HG03575 (cell line): ENCODE measurements around the gene ANKMY1.

Experiments used
- ATAC-seq: cut with Tn5 transposase; IDR thresholded peaks from one replicate; pipeline ENCODE4 v1.9.1; 2021; ENCODE audit not compliant: unreplicated experiment, insufficient number of reproducible peaks, low FRiP score; ENCODE audit errors: extremely low read depth

Gene ANKMY1

DNA sequence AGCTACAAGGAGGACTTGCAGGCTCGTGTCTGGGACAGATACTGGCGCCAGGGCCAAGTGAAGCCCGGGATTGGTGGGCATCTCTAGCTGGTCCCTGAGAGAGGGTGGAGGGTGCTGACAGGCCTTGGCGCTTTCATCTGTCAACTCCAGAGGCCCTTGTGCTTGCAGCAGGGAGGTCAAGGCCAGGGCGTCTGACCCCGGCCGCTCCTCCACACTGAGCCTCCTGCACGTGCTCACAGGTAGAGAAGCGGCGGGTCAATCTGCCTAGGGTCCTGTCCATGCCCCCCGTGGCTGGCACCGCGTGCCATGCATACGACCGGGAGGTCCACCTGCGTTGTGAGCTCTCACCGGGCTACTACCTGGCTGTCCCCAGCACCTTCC lies 38.3 kb upstream of the ANKMY1 start:
- ATAC-seq: no peak

- ATAC-seq: no peak
Measured at GRCh38 chr2:240595381-240596079, 37.7 kb upstream of the ANKMY1 start.

GRCh38 chr2:240594511-240595380 lies 37.0 kb upstream of the ANKMY1 start:
- ATAC-seq: no peak

GRCh38 chr2:240593703-240594451 lies 36.1 kb upstream of the ANKMY1 start:
- no peak for ATAC-seq

DNA sequence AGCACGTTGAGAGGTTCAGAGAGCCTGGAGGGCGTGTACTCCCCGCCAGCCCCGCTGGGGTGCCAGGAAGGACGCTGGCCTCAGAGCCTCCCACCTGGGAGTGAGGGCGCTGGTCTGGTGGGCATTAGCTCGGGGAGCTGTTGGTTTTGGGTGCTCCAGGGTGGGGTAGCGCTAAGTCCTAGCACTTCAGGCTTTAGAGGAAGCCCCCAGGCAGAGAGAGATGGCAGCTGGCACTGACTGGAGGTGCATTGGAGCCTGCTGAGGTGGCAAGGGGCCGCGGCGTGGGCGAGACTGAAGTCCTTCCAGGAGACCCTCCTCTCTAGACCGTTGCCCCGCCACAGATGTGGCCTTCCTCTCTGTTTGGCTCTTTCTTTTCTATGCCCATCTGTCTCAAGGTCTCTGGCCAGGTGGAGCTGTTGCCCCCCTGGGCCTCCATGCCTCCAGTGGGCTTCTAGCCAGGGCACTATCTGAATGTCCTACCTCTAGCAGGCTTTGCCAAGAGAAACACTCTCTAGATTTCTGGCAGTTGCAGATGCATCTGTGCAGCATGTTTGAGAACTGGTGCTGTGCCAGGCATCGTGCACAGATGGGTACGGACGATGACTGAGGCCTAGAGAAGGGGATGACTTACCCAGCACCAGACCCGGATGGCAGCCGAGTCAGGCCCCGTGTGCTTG lies 35.4 kb upstream of the ANKMY1 start:
- no peak for ATAC-seq

DNA sequence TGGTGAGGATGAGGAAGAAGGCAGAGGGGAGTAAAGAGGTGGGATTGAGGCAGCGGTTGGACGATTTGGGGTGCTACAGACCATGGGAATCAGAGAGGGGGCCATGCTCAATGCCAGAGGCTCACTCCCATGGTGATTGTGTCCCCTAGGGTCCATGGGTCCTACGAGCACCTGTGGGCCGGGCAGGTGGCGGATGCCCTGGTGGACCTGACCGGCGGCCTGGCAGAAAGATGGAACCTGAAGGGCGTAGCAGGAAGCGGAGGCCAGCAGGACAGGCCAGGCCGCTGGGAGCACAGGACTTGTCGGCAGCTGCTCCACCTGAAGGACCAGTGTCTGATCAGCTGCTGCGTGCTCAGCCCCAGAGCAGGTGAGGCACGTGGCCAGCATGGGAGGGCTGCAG lies 34.0 kb upstream of the ANKMY1 start:
- no peak for ATAC-seq

GRCh38 chr2:240591226-240591625 lies 33.4 kb upstream of the ANKMY1 start:
- ATAC-seq: no peak

- no peak for ATAC-seq
Measured at GRCh38 chr2:240590681-240591111, 32.9 kb upstream of the ANKMY1 start.

GRCh38 chr2:240589850-240590525 lies 32.2 kb upstream of the ANKMY1 start:
- no peak for ATAC-seq

DNA sequence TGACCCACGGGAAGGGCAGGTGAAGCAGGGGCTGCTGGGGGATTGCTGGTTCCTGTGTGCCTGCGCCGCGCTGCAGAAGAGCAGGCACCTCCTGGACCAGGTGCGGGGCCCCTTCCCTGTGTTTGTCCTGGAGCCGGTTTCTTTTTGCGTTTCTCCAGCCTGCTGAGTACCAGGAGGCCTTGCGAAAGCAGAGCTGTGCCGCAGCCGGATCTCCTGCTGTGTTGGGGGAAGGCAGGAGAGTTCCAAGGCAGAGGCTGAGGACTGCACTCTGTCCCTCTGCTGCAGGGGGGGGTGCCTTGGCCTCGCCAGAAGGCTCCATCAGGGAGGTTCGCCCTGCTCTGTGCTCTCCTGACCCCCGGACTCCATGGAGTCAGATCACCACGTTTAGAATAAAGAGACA lies 31.6 kb upstream of the ANKMY1 start:
- no peak for ATAC-seq

DNA sequence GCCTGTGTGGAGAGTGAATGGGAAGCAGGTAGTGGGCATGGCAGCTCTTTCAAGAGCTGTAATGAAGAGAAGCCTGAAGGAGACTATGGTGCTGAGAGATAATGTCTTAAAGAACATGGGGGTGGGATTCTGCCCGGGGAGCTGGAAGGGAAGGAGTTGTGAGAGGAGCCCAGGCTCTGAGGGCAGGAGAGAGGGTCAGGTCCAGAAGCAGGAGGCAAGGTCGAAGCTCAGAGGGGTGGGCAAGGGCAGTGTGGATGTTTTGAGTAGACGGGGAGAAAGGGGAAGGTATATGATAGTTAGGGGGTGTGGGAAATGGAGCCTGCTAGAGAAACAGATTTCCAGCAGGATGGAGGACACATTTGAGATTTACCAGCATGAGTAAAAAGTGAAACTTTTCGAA lies 30.9 kb upstream of the ANKMY1 start:
- no peak for ATAC-seq

GRCh38 chr2:240588006-240588655 lies 30.3 kb upstream of the ANKMY1 start:
- no peak for ATAC-seq

DNA sequence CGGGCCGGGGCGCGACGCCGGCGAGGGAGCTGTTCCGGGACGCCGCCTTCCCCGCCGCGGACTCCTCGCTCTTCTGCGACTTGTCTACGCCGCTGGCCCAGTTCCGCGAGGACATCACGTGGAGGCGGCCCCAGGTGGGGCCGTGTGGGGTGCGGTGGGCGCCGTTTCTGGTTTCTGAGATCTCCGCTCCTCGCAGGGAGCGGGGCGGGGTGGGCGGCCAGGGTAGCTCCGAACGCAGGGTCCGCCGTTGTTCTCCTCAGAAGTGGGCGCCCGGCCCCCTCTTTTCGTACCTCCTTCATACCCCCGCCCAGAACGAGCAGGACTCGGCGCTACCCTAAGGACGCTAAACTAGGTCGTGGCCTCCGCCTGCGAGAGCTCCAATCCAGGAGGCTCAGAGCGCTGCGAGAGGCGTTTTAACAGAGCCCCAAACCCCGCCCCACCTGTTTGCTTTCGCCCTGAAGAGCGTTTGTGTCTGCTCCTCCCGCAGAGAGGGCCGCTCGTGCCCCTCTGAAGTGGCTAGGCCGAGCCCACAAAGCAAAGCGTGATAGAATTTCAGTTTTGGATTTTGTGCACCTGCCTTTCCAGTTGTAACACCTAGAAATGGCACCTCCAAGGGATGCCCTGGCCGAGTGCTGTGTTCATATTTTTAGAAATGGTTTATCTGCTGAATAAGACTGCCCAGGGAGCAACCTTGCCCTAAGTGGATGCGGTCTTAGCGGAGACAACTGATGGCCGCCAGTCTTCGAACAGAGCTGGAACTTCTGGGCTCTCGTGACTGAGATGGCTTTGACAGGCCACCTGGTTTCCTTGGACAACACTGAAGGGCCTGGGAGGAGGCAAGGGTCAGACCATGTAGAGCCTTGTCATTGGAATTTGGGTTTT lies 29.4 kb upstream of the ANKMY1 start:
- ATAC-seq: no peak

DNA sequence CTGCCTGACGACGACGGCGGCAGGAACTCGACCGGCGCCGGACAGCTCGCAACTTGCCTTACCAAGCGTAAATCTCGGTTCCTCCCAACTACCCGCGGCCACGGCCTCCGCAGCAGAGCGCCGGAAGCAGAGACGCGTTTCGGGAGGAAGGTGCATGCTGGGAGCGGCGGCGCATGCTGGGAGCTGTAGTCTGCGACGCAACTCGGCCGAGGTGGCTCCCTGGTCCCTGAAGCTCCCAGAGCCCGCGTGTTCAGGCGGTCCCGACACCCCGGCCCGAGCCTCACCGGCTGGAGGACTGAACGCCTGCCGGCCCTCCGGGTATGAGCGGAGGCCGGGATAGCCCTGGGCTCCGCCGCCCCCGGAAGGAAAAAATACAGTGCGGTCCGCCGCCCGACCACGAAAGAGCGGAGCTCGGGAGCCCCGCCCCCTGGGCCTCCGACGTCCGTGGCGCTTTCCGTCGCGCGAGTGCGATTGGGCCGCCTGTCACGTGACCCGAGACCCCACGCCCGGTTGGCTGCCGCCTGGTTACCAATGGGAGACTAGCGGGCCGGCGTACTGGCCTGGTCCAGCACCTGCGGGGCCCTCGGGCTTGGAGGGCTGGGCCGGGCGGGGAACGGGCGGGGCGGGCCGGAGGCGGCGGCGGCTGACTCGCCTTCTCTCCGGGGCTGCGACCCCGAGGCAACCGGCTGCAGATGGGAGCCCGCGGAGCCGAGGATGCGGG lies 28.6 kb upstream of the ANKMY1 start, which contains the start of gene CAPN10:
Gene CAPN10, plus strand, starts transcription at position 537 of the 721 bp plus-strand sequence. Its CDS starts 178 bp downstream, at position 715.
- peak; percentile 28 for ATAC-seq

DNA sequence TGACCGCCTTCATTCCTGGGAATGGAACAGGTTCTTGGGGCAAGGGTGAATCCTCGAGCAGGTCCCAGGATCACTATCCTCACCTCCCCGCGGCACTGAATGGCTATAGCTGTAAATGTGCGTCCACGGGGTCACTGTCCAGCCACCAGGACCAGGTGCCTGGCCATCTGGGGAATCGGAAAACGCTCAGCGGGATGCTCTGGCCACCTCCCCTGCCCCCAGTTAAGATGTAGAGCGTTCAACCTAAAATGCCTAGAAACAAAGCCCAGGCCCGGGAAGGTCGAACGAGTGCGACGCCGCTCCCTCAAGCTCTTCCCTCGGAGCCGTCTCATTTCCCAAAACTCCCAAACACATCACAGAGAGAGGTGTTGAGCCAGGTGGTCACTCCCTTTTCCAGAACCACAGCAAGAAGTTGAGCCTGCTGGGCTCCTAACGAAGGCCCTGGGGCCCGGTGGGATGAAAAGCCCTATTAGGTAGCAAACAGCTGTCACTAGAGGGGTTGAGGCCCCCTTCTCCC lies 28.0 kb upstream of the ANKMY1 start:
- no peak for ATAC-seq

DNA sequence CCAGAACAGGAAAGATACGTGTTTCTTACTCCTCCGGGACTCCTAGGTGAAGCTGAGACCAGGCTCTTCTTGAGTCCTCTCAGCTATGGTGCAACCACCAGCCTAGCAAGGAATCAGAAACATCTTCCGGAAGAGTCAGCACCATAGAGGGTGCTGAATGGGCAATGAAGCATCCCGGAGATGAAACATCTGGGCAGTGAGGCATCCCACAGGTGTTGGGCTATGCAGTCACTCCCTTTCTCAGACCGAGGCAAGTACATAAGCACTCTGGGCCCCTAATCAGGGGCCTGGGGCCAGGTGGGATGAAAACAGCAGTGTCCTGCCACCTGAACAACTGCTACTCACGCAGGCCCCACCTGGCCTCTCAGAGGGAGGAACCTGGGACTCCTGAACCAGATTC lies 27.3 kb upstream of the ANKMY1 start:
- peak; percentile 20 for ATAC-seq
